H9 (cell line): ENCODE measurements around the gene PHF21B. TPM values are rescaled to one million over a fixed set of nuclear protein-coding genes. Genes with fewer than 3 reads are reported as not detected.
A peak's percentile ranks its signal among the peaks of the same experiment; 100 is the strongest.

ENCODE experiments used
- DNase-seq: peaks from one replicate; pipeline ENCODE4 v3.0.0-alpha.2; 2017
- H2AFZ ChIP-seq: one replicate; pipeline ENCODE4 v1.6.1; 2013; ENCODE audit warnings: mild to moderate bottlenecking, low read length, control low read depth, moderate library complexity
- H2AK5ac ChIP-seq: 2 replicates; pipeline ENCODE4 v1.6.1; 2013; ENCODE audit warnings: low read length, control low read depth, mixed read lengths; ENCODE audit not compliant: insufficient read length
- H2BK120ac ChIP-seq: one replicate; pipeline ENCODE4 v1.6.1; 2013; ENCODE audit warnings: low read depth, mild to moderate bottlenecking, low read length, control low read depth, inconsistent platforms; ENCODE audit not compliant: poor library complexity, severe bottlenecking
- H2BK12ac ChIP-seq: 2 replicates; pipeline ENCODE4 v1.6.1; 2013; ENCODE audit warnings: low read length, control low read depth, mixed read lengths, low read depth; ENCODE audit not compliant: insufficient read length
- H2BK15ac ChIP-seq: 2 replicates; pipeline ENCODE4 v1.6.1; 2013; ENCODE audit warnings: low read depth, low read length, control low read depth
- H2BK20ac ChIP-seq: one replicate; pipeline ENCODE4 v1.6.1; 2013; ENCODE audit warnings: low read depth, mild to moderate bottlenecking, low read length, control low read depth, inconsistent platforms; ENCODE audit not compliant: poor library complexity, severe bottlenecking
- H2BK5ac ChIP-seq: 2 replicates; pipeline ENCODE4 v1.6.1; 2013; ENCODE audit warnings: low read length, control low read depth, mixed read lengths; ENCODE audit not compliant: insufficient read length
- H3K14ac ChIP-seq: 2 replicates; pipeline ENCODE4 v1.6.1; 2013; ENCODE audit warnings: low read length, control low read depth; ENCODE audit not compliant: insufficient read depth
- H3K18ac ChIP-seq: 2 replicates; pipeline ENCODE4 v1.6.1; 2013; ENCODE audit warnings: low read depth, mild to moderate bottlenecking, mixed read lengths, low read length, control low read depth; ENCODE audit not compliant: insufficient read length
- H3K23ac ChIP-seq: 2 replicates; pipeline ENCODE4 v1.6.1; 2013; ENCODE audit warnings: low read length, control low read depth, mixed read lengths, low read depth; ENCODE audit not compliant: insufficient read length
- H3K23me2 ChIP-seq: 2 replicates; pipeline ENCODE4 v1.6.1; 2013; ENCODE audit warnings: low read depth, mild to moderate bottlenecking, mixed read lengths, low read length, control low read depth; ENCODE audit not compliant: insufficient read length, poor library complexity, severe bottlenecking
- H3K27ac ChIP-seq: 2 replicates; pipeline ENCODE4 v1.5.1; 2013; ENCODE audit warnings: low read length, control low read depth, mixed read lengths, low read depth; ENCODE audit not compliant: insufficient read length
- H3K27me3 ChIP-seq: 2 replicates; pipeline ENCODE4 v1.6.1; 2013; ENCODE audit warnings: low read length, control low read depth, inconsistent platforms; ENCODE audit not compliant: insufficient read depth
- H3K4ac ChIP-seq: 2 replicates; pipeline ENCODE4 v1.6.1; 2013; ENCODE audit warnings: low read depth, mild to moderate bottlenecking, control low read depth, inconsistent platforms, low read length, moderate library complexity
- H3K4me1 ChIP-seq: 2 replicates; pipeline ENCODE4 v1.6.1; 2013; ENCODE audit warnings: low read length, control low read depth, inconsistent platforms; ENCODE audit not compliant: insufficient read depth
- H3K4me2 ChIP-seq: 2 replicates; pipeline ENCODE4 v1.6.1; 2013; ENCODE audit warnings: low read length, control low read depth, mixed read lengths; ENCODE audit not compliant: insufficient read length, insufficient read depth
- H3K56ac ChIP-seq: 2 replicates; pipeline ENCODE4 v1.6.1; 2013; ENCODE audit warnings: low read depth, mild to moderate bottlenecking, mixed read lengths, low read length, control low read depth; ENCODE audit not compliant: insufficient read length
- H3K79me1 ChIP-seq: 2 replicates; pipeline ENCODE4 v1.6.1; 2013; ENCODE audit warnings: low read depth, mild to moderate bottlenecking, moderate library complexity, low read length, control low read depth, inconsistent platforms; ENCODE audit not compliant: insufficient read depth, poor library complexity, severe bottlenecking
- H3K79me2 ChIP-seq: 2 replicates; pipeline ENCODE4 v1.6.1; 2013; ENCODE audit warnings: low read length, control low read depth, inconsistent platforms; ENCODE audit not compliant: insufficient read depth
- H3K9ac ChIP-seq: 2 replicates; pipeline ENCODE4 v1.6.1; 2013; ENCODE audit warnings: low read length, control low read depth, mixed read lengths; ENCODE audit not compliant: insufficient read length; ENCODE audit errors: extremely low read depth
- H3K9me3 ChIP-seq: one replicate; pipeline ENCODE4 v1.6.1; 2013; ENCODE audit warnings: low read depth, low read length, inconsistent platforms; ENCODE audit not compliant: control insufficient read depth
- H3T11ph ChIP-seq: one replicate; pipeline ENCODE4 v1.6.1; 2013; ENCODE audit warnings: mild to moderate bottlenecking, low read length, control low read depth, inconsistent platforms
- H4K20me1 ChIP-seq: one replicate; pipeline ENCODE4 v1.6.1; 2013; ENCODE audit not compliant: control insufficient read depth, insufficient read length, insufficient read depth
- H4K5ac ChIP-seq: 2 replicates; pipeline ENCODE4 v1.6.1; 2013; ENCODE audit warnings: low read depth, mild to moderate bottlenecking, mixed read lengths, low read length, control low read depth; ENCODE audit not compliant: insufficient read length
- H4K8ac ChIP-seq: replicated peaks from 2 replicates; pipeline ENCODE4 v1.6.1; 2013; ENCODE audit warnings: low read length, control low read depth, mixed read lengths, low read depth; ENCODE audit not compliant: insufficient read length
- H4K91ac ChIP-seq: 2 replicates; pipeline ENCODE4 v1.6.1; 2013; ENCODE audit warnings: low read depth, mild to moderate bottlenecking, moderate library complexity, mixed read lengths, low read length, control low read depth; ENCODE audit not compliant: insufficient read length
- H3K27ac Mint-ChIP-seq, 3 experiments: 2 replicates in 2 of 3; 3 replicates in 1 of 3; pipeline ENCODE4 v1.8.0; 2020 to 2021; ENCODE audit warnings: mixed read lengths in 3 of 3, mild to moderate bottlenecking in 1 of 3, moderate library complexity in 1 of 3
- H3K27me3 Mint-ChIP-seq: 2 replicates; pipeline ENCODE4 v1.8.0; 2021; ENCODE audit warnings: low read depth, mild to moderate bottlenecking, moderate library complexity, mixed read lengths
- H3K36me3 Mint-ChIP-seq, 3 experiments: 2 replicates in 2 of 3; 3 replicates in 1 of 3; pipeline ENCODE4 v1.8.0; 2020 to 2021; ENCODE audit warnings: low read depth in 3 of 3, mixed read lengths in 3 of 3; ENCODE audit not compliant: insufficient read depth in 1 of 3
- H3K4me1 Mint-ChIP-seq, 2 experiments: 2 replicates each; pipeline ENCODE4 v1.8.0; 2020; ENCODE audit warnings: mixed read lengths in 2 of 2
- H3K4me3 Mint-ChIP-seq, 2 experiments: 2 replicates in 1 of 2; 3 replicates in 1 of 2; pipeline ENCODE4 v1.8.0; 2020 to 2021; ENCODE audit warnings: mild to moderate bottlenecking in 2 of 2, mixed read lengths in 2 of 2, moderate library complexity in 1 of 2
- H3K9me3 Mint-ChIP-seq, 2 experiments: 2 replicates in 1 of 2; 3 replicates in 1 of 2; pipeline ENCODE4 v1.8.0; 2020; ENCODE audit warnings: mild to moderate bottlenecking in 2 of 2, mixed read lengths in 2 of 2, moderate library complexity in 1 of 2
- CTCF ChIP-seq: fragments of 200-600 bp; sonication (generic); conservative IDR thresholded peaks from 3 replicates; pipeline ENCODE4 v1.8.0; 2021; ENCODE audit warnings: antibody characterized with exemption, mild to moderate bottlenecking
- WGBS: extraction: QIAGEN DNeasy Blood & Tissue Kit; methylation state at CpG from one replicate; pipeline ENCODE4 v1.1.7; 2013; ENCODE audit warnings: missing lambda C conversion rate, low lambda C conversion rate, mixed read lengths; ENCODE audit not compliant: insufficient read length; ENCODE audit errors: extremely low coverage; 5-methylcytosine and 5-hydroxymethylcytosine counted together
- total RNA-seq: library from RNA; stranded (reverse); gene quantifications from 2 replicates; pipeline ENCODE4 v1.2.1, GENCODE V29; 2021

PHF21B gene
- total RNA-seq, 1 experiment from 2014 or later, result 60.3 TPM

GRCh38 chr22:44990328-44990727 is 19.5 kb downstream of the PHF21B start:
- Histone ChIP-seq H3K4me1 (no peaks in the 10 kb centered on the region), H3K4ac (no peak overlapping the region), H3K18ac (no peak overlapping the region), H3K23ac (no peak overlapping the region), H4K5ac (no peak overlapping the region), H2BK5ac (no peak overlapping the region), H3K27ac (no peak overlapping the region), H2AFZ (no peak overlapping the region), H4K91ac (no peak overlapping the region), H3K9ac (no peak overlapping the region), H2BK15ac (no peak overlapping the region), H3K27me3 (no peaks in the 10 kb centered on the region), H3K79me1 (peaks cover 4% of the 10 kb centered on the region), H3K4me2 (no peak overlapping the region), H3K79me2 (peaks cover 58% of the 10 kb centered on the region; the same call in 1 of the 2 replicates), H2BK12ac (no peak overlapping the region), H4K8ac (no peak overlapping the region), H2BK120ac (no peak overlapping the region), H3K14ac (no peak overlapping the region), H4K20me1 (peaks cover 13% of the 10 kb centered on the region), H3K23me2 (no peaks in the 10 kb centered on the region), H3K9me3 (no peaks in the 10 kb centered on the region), H2BK20ac (no peak overlapping the region), H3K56ac (no peak overlapping the region), H2AK5ac (no peak overlapping the region), H3T11ph (no peak overlapping the region)
- Mint-ChIP-seq H3K4me3 (no peak overlapping the region; a peak in 1 of 5 replicates), H3K27me3 (no peaks in the 10 kb centered on the region), H3K27ac (peak overlapping the region in 1 of 3 experiments; percentile 2; a peak in 3 of 7 replicates), H3K4me1 (peaks cover 4 to 14% of the 10 kb centered on the region in 2 experiments; a peak in 3 of 4 replicates), H3K36me3 (peaks cover 24 to 56% (median 40%) of the 10 kb centered on the region in 3 experiments), H3K9me3 (no peaks in the 10 kb centered on the region; a peak in 1 of 5 replicates)
- DNase-seq, result no peak
- WGBS, result no CpG with 5 or more reads among the region's 13 CpGs
- no peak for TF ChIP-seq CTCF
